RWPE1 (cell line): ENCODE results near the gene INSIG1.

Experiments
- CTCF ChIA-PET: fragments of 350-600 bp; sonication (Branson Sonifier 250); formaldehyde crosslinking; extraction: SDS; loops from one replicate; lab custom pipeline; 2021; lab: Yijun Ruan, JAX
- POLR2A ChIA-PET: fragments of 400-600 bp; formaldehyde crosslinking; extraction: SDS; loops from one replicate; lab custom pipeline; 2020; ENCODE audit warnings: antibody characterized with exemption; ENCODE audit not compliant: low non-redundant PET; lab: Yijun Ruan, JAX
- DNase-seq: peaks from one replicate; pipeline ENCODE4 v3.0.0; 2012; ENCODE audit warnings: low spot score
- H3K27ac ChIP-seq: fragments of 450-650 bp; 2 replicates; pipeline ENCODE4 v1.5.1; 2017
- TF ChIP-seq, protein P1 (sequence below): fragments of 450-650 bp; conservative IDR thresholded peaks from 2 replicates; pipeline ENCODE4 v1.5.1; 2017; ENCODE audit warnings: low read depth, mild to moderate bottlenecking

Gene INSIG1

DNA sequence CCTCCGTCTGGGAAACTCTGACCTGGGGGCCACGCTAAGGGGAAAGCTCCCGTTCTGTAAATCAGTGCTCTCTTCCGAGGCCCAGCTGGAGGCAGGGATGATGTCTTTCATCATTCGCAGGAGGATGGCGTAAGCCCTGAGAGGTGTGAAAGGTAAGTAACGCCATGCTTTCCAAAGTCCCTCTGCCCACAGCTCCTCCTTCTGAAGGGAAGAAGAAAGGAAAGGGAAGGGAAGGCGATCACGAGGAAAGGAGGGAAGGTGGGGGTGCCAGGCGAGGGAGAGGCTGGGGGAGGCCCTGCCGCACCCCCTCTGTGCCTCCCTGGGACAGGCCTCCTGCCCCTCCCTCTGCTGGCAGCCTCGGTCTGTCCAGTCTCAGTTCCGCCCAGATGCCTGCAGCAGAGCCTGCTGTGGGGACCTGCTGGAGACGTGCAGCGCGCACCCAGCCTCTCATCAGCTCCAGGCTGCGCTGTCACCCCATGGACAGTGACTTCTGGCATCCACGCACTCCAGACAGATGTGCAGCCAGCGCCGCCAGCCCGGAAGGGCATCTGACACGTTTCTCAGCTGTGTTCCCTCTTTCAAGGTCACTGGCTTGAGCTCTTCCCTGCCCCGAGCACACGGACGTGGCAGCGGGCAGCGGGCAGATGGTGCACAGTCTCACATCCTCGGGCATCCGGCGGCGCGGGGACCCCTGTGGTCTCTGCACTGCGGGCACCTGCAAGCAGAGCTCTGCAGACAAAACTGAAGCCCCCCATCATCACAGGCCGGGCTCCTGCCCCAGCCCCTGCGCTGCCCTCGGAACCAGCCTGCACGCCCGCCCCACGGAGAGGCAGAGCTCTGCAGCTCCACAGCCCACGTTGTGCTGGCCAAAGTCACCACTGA lies 60.6 kb downstream of the INSIG1 start:
- ChIA-PET POLR2A (no interaction called here), CTCF (interaction anchor here (0.9 kb wide), 1 partner anchor 13 kb away, joined by 5 read pairs; no protein-coding TSS in a partner anchor)
- DNase-seq = no peak
- H3K27ac ChIP-seq = no peak overlapping the region
- TF ChIP-seq, protein P1, sequence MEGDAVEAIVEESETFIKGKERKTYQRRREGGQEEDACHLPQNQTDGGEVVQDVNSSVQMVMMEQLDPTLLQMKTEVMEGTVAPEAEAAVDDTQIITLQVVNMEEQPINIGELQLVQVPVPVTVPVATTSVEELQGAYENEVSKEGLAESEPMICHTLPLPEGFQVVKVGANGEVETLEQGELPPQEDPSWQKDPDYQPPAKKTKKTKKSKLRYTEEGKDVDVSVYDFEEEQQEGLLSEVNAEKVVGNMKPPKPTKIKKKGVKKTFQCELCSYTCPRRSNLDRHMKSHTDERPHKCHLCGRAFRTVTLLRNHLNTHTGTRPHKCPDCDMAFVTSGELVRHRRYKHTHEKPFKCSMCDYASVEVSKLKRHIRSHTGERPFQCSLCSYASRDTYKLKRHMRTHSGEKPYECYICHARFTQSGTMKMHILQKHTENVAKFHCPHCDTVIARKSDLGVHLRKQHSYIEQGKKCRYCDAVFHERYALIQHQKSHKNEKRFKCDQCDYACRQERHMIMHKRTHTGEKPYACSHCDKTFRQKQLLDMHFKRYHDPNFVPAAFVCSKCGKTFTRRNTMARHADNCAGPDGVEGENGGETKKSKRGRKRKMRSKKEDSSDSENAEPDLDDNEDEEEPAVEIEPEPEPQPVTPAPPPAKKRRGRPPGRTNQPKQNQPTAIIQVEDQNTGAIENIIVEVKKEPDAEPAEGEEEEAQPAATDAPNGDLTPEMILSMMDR = no peak

DNA sequence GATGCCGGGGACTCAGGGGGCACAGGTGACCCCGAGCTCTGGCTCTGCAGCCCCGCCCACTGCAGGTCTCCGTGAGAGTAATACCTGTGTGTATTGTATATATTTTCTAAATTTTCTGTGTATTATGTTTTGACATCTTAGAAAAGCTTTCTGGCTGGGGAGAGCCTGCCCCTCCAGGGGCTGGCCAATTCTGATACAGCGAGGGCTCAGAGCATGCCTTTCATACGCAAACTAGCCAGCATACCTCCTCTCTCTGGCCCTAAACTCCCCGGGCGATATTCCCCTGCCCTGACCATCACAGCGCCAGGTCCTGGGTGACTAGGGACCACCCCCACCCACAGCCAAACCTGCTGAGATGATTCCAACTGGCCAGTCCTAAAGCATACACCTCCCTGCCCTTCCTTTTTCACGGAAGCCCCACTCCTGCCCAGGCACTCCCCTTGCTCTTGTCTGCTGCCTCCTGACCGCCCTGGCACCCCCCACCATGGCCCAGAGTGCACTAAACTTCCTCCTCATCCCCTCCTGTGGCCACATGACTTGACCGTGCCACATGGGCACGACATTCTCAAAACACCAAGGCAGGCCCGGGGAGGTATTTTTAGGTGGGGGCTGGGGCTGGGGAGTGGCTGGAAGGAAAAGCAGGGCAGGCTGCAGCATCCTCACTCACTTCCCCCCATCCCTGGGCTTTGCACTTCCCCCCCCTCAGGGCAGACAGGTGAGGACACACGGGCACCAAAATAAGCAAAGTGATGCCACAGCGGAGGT lies 61.5 kb downstream of the INSIG1 start:
- no peak overlapping the region for H3K27ac ChIP-seq
- TF ChIP-seq, protein P1 = no peak
- POLR2A ChIA-PET = no interaction called here
- DNase-seq = no peak
- CTCF ChIA-PET = no interaction called here
